OCI-LY7 (cell line): Measurements from ENCODE around the gene LINGO4.

ENCODE experiments used
- EZH2phosphoT487 ChIP-seq: fragments of 200-600 bp; sonication (generic); IDR thresholded peaks from 2 replicates; pipeline ENCODE4 v1.6.1; 2018; ENCODE audit warnings: low read depth, borderline replicate concordance, mild to moderate bottlenecking, mixed run types, antibody characterized with exemption, low read length, moderate library complexity, mixed read lengths
- TF ChIP-seq, protein P1 (sequence below): fragments of 200-600 bp; sonication (generic); conservative IDR thresholded peaks from 2 replicates; pipeline ENCODE4 v1.5.1; 2014; ENCODE audit warnings: mild to moderate bottlenecking, antibody characterized with exemption, low read length, moderate library complexity, mixed read lengths

GRCh38 chr1:151854658-151855057 is 49.4 kb upstream of the LINGO4 start:
- TF ChIP-seq, protein P1, sequence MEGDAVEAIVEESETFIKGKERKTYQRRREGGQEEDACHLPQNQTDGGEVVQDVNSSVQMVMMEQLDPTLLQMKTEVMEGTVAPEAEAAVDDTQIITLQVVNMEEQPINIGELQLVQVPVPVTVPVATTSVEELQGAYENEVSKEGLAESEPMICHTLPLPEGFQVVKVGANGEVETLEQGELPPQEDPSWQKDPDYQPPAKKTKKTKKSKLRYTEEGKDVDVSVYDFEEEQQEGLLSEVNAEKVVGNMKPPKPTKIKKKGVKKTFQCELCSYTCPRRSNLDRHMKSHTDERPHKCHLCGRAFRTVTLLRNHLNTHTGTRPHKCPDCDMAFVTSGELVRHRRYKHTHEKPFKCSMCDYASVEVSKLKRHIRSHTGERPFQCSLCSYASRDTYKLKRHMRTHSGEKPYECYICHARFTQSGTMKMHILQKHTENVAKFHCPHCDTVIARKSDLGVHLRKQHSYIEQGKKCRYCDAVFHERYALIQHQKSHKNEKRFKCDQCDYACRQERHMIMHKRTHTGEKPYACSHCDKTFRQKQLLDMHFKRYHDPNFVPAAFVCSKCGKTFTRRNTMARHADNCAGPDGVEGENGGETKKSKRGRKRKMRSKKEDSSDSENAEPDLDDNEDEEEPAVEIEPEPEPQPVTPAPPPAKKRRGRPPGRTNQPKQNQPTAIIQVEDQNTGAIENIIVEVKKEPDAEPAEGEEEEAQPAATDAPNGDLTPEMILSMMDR = no peak
- TF ChIP-seq EZH2phosphoT487 = no peak
